Measurements from ENCODE around the gene CBLB. TPM values are rescaled to one million over a fixed set of nuclear protein-coding genes. Genes with fewer than 3 reads are reported as not detected.
"Not testable (repeated sequence)": the region's sequence is repeated elsewhere in the genome, so short reads cannot be mapped to it uniquely, and the experiment has no call there.

CBLB gene
- total RNA-seq, 6 experiments from 2014 or later, result 17.6 to 22.6 (median 20.6) TPM

GRCh38 chr3:105728771-105729312 lies 140.0 kb downstream of the CBLB start:
- Mint-ChIP-seq H3K27me3 (ENCODE audit: insufficient read depth) (no peaks in the 10 kb centered on the region; the same call in 1 of the 2 replicates), H3K27ac (no peak overlapping the region; the same call in 1 of the 2 replicates)

GRCh38 chr3:105727036-105727435 lies 141.8 kb downstream of the CBLB start:
- DNase-seq; H3K27me3 Mint-ChIP-seq (ENCODE audit: insufficient read depth); H3K4me3 Mint-ChIP-seq; H3K4me1 Mint-ChIP-seq (ENCODE audit: low read depth); H3K27ac Mint-ChIP-seq: not testable (repeated sequence)
- Mint-ChIP-seq H3K9me3 (peaks cover 16% of the 10 kb centered on the region), H3K36me3 (ENCODE audit: low read depth) (peaks cover 17% of the 10 kb centered on the region)

More at GRCh38 chr3:105728771-105729312, 140.0 kb downstream of the CBLB start:
- H3K36me3 Mint-ChIP-seq (ENCODE audit: low read depth), result peaks cover 17% of the 10 kb centered on the region
- H3K4me3 Mint-ChIP-seq, result no peak overlapping the region
- no peak for TF ChIP-seq CTCF (IDR thresholded peaks at IDR 0.05)
- peaks cover 16% of the 10 kb centered on the region for H3K9me3 Mint-ChIP-seq
- no peak for DNase-seq
- no peaks in the 10 kb centered on the region for H3K4me1 Mint-ChIP-seq (ENCODE audit: low read depth)

GRCh38 chr3:105722943-105723556 lies 145.8 kb downstream of the CBLB start:
- Mint-ChIP-seq H3K27me3 (ENCODE audit: insufficient read depth) (no peaks in the 10 kb centered on the region; the same call in 1 of the 2 replicates), H3K4me3 (no peak overlapping the region), H3K4me1 (ENCODE audit: low read depth) (no peaks in the 10 kb centered on the region), H3K9me3 (peaks cover 14% of the 10 kb centered on the region), H3K27ac (no peak overlapping the region), H3K36me3 (ENCODE audit: low read depth) (peaks cover 36% of the 10 kb centered on the region)
- TF ChIP-seq CTCF (IDR thresholded peaks at IDR 0.05), result no peak
- DNase-seq, result no peak

GRCh38 chr3:105719791-105720190 lies 149.0 kb downstream of the CBLB start:
- no peak for TF ChIP-seq CTCF (IDR thresholded peaks at IDR 0.05)
- Mint-ChIP-seq H3K4me3 (no peak overlapping the region), H3K27ac (no peak overlapping the region), H3K36me3 (ENCODE audit: low read depth) (peaks cover 30% of the 10 kb centered on the region), H3K9me3 (no peaks in the 10 kb centered on the region), H3K4me1 (ENCODE audit: low read depth) (peaks cover 9% of the 10 kb centered on the region), H3K27me3 (ENCODE audit: insufficient read depth) (no peaks in the 10 kb centered on the region)
- DNase-seq, result no peak

DNA sequence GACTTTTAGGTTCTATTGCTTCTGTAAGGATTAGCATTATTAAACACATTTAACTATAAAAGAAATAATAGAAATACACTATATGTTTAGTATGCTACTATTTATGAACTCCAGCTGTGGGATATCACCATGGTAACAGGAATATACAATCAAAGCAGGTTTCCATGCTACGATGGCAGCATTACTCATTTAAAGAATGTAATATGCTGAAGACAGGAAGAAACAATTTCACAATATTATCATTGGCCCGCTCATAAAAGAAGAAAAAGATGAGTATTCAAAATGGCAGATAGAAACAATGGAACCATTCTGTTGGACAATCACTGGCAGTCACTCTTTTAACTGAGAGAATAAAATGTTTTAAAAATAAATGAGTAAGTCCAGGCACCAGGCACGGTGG lies 153.4 kb downstream of the CBLB start:
- TF ChIP-seq CTCF (IDR thresholded peaks at IDR 0.05), result no peak
- Mint-ChIP-seq H3K4me1 (ENCODE audit: low read depth) (peaks cover 9% of the 10 kb centered on the region), H3K27ac (peak overlapping the region; percentile 78)

GRCh38 chr3:105714453-105714852 lies 154.4 kb downstream of the CBLB start:
- Mint-ChIP-seq H3K9me3 (no peaks in the 10 kb centered on the region), H3K36me3 (ENCODE audit: low read depth) (peaks cover 32% of the 10 kb centered on the region), H3K27ac (peak overlapping the region; percentile 20; the same call in 1 of the 2 replicates), H3K4me1 (ENCODE audit: low read depth) (peaks cover 9% of the 10 kb centered on the region), H3K4me3 (no peak overlapping the region), H3K27me3 (ENCODE audit: insufficient read depth) (no peaks in the 10 kb centered on the region)
- TF ChIP-seq CTCF (IDR thresholded peaks at IDR 0.05), result no peak
- DNase-seq, result no peak

More for the DNA sequence above, 153.4 kb downstream of the CBLB start:
- peaks cover 33% of the 10 kb centered on the region for H3K36me3 Mint-ChIP-seq (ENCODE audit: low read depth)
- H3K27me3 Mint-ChIP-seq (ENCODE audit: insufficient read depth), result no peaks in the 10 kb centered on the region
- H3K9me3 Mint-ChIP-seq, result no peaks in the 10 kb centered on the region
- DNase-seq, result peak; percentile 79
- no peak overlapping the region for H3K4me3 Mint-ChIP-seq
